Measurements from ENCODE around the gene ST6GALNAC4. TPM values are rescaled to one million over a fixed set of nuclear protein-coding genes. Genes with fewer than 3 reads are reported as not detected.

ST6GALNAC4 gene
- total RNA-seq, 4 donors from 2014 or later = 20.3 to 44.8 (median 35.9) TPM

DNA sequence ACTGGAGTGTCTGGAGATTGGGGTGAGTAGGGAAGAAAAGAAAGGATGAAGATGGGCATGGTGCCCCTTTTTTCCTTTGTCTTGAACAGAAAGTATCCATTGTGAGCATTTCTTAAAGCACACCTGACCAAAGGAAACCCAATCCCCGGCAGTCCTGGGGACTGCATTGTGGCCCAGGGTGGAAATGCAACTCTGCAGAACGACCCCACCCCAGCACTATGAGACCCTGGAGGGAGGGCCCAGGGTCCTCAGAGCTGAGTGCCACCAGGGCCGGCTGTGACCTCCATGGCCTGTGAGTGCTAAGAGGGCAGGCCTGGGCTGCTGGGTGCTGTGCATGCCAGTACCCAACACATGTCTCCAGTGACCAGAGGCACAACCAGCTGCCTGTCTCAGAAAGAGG is 45.4 kb upstream of the ST6GALNAC4 start:
- TF ChIP-seq EP300 (IDR thresholded peaks at IDR 0.05) = no peak
- no peaks in the 10 kb centered on the region for H3K27me3 ChIP-seq
- H3K9me3 ChIP-seq = no peaks in the 10 kb centered on the region
- DNase-seq (ENCODE audit: extremely low spot score) = no peak
- 63% methylated on average over 3 of the region's 3 CpGs for WGBS
- H3K27ac ChIP-seq (replicated peaks in 1 of 4) = peak overlapping the region; percentile 91 to 97 (median 96)
- H3K4me3 ChIP-seq = no peak overlapping the region
- H3K36me3 ChIP-seq = no peaks in the 10 kb centered on the region
- H3K4me1 ChIP-seq = peaks cover 65 to 84% (median 80%) of the 10 kb centered on the region in 4 donors
- intact Hi-C loops (cut with DNase I) = no loop called here

DNA sequence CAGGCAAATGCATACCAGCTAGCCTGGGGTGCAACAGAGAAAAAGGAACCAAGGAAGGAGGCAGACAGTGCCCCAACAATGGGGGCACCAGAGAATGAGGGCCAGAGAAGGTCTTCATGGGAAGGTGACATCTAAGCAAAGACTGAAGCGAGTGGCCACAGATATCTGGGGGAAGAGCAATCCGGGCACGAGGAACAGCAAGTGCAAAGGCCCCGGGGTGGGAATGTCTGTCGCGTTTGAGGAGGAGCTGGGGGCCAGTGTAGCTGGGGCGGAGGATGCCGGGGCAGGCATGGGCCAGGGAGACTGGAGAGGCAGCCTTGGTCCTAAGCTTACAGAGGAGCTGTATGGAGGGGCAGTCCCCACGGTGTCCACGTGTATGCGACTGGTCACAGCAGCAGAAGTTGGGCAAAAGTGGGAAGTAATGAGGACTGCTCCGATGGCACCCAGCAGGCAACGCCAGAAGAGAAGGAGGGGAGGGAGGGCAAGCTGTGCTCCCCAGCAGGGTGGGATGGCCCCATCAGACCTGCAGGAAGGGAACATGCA is 44.8 kb upstream of the ST6GALNAC4 start:
- Histone ChIP-seq H3K4me3 (no peak overlapping the region), H3K36me3 (no peaks in the 10 kb centered on the region), H3K27ac (replicated peaks in 1 of 4) (peak overlapping the region; percentile 91 to 97 (median 96)), H3K27me3 (no peaks in the 10 kb centered on the region), H3K9me3 (no peaks in the 10 kb centered on the region), H3K4me1 (peaks cover 59 to 79% (median 74%) of the 10 kb centered on the region in 4 donors)
- intact Hi-C loops (cut with DNase I) = no loop called here
- WGBS = 86% methylated on average over 13 of the region's 13 CpGs
- TF ChIP-seq, protein P1, sequence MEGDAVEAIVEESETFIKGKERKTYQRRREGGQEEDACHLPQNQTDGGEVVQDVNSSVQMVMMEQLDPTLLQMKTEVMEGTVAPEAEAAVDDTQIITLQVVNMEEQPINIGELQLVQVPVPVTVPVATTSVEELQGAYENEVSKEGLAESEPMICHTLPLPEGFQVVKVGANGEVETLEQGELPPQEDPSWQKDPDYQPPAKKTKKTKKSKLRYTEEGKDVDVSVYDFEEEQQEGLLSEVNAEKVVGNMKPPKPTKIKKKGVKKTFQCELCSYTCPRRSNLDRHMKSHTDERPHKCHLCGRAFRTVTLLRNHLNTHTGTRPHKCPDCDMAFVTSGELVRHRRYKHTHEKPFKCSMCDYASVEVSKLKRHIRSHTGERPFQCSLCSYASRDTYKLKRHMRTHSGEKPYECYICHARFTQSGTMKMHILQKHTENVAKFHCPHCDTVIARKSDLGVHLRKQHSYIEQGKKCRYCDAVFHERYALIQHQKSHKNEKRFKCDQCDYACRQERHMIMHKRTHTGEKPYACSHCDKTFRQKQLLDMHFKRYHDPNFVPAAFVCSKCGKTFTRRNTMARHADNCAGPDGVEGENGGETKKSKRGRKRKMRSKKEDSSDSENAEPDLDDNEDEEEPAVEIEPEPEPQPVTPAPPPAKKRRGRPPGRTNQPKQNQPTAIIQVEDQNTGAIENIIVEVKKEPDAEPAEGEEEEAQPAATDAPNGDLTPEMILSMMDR (IDR thresholded peaks at IDR 0.05) = no peak
- TF ChIP-seq POLR2A (IDR thresholded peaks at IDR 0.05; ENCODE audit: low read depth) (no peak), EP300 (IDR thresholded peaks at IDR 0.05) (no peak), POLR2AphosphoS5 (IDR thresholded peaks at IDR 0.05) (no peak)
- no peak for DNase-seq (ENCODE audit: extremely low spot score)

DNA sequence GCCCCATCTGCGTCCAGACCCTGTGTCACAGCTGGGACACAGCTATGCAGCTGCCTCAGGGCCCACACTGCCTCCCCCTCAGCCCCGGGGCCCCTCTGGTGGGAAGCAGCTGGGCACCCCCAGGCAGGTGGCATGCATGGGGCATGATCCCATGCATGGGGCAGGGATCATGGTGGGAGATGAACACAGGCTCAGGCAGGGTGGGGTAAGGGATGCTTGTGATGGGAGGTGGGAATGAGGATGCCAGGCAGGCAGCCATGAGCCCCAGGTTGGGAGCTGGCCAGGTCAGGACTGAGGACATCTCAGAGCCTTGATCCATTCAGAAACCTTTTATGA is 44.3 kb upstream of the ST6GALNAC4 start:
- TF ChIP-seq, protein P1 (IDR thresholded peaks at IDR 0.05) = no peak
- TF ChIP-seq POLR2AphosphoS5 (IDR thresholded peaks at IDR 0.05) (no peak), EP300 (IDR thresholded peaks at IDR 0.05) (no peak), POLR2A (IDR thresholded peaks at IDR 0.05; ENCODE audit: low read depth) (no peak)
- H3K4me1 ChIP-seq = peaks cover 53 to 79% (median 73%) of the 10 kb centered on the region in 4 donors
- DNase-seq (ENCODE audit: extremely low spot score) = no peak
- no peak overlapping the region for H3K4me3 ChIP-seq
- no peaks in the 10 kb centered on the region for H3K9me3 ChIP-seq
- H3K36me3 ChIP-seq = no peaks in the 10 kb centered on the region
- peak overlapping the region; percentile 91 to 97 (median 96) for H3K27ac ChIP-seq (replicated peaks in 1 of 4)
- 100% methylated on average over 1 of the region's 2 CpGs for WGBS
- intact Hi-C loops (cut with DNase I) = no loop called here
- no peaks in the 10 kb centered on the region for H3K27me3 ChIP-seq

DNA sequence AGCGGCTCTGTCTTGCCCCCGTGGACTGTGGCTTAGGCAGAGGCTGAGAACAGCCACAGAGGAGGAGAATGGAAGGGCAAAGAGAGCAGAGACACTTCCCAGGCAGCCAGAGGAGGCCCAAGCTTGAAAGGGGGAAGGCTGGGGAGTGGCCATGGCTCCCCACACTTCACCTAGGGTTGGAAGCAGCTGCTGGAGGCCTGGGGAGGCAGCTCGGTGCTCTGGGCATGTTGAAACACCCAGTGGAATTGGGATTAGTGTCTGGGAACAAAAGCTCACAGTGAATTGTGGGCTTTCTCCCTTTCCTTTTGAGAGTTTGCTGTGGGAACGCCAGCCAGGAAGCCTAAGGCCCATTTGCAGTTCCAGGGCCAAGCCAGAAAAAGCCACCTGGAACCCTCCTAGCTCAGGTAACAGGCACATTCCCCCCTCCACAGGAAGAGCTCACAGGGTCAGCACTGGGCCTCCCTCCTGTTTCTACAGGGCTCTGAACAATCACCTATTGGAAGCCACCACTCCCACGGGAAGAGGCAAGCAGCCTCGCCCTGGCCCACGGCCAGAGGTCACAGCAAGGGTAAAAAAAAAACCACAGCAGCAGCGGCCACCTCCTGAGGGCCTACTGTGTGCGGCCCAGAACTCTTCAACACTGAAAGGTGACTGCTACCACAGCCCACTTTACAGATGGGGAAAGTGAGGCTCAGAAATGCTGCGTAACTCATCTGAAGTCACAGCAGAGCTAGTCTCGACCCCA is 43.7 kb upstream of the ST6GALNAC4 start:
- TF ChIP-seq EP300 (IDR thresholded peaks at IDR 0.05) = no peak
- no peak for TF ChIP-seq POLR2A (IDR thresholded peaks at IDR 0.05; ENCODE audit: low read depth)
- no peak for TF ChIP-seq POLR2AphosphoS5 (IDR thresholded peaks at IDR 0.05)
- TF ChIP-seq, protein P1 (IDR thresholded peaks at IDR 0.05) = no peak
- no peaks in the 10 kb centered on the region for H3K27me3 ChIP-seq
- no peak for DNase-seq (ENCODE audit: extremely low spot score)
- no peaks in the 10 kb centered on the region for H3K9me3 ChIP-seq
- H3K27ac ChIP-seq (replicated peaks in 1 of 4) = peak overlapping the region; percentile 91 to 97 (median 96)
- peaks cover 52 to 79% (median 73%) of the 10 kb centered on the region in 4 donors for H3K4me1 ChIP-seq
- H3K4me3 ChIP-seq = no peak overlapping the region
- WGBS = 52% methylated on average over 10 of the region's 11 CpGs
- intact Hi-C loops (cut with DNase I) = no loop called here
- H3K36me3 ChIP-seq = no peaks in the 10 kb centered on the region

DNA sequence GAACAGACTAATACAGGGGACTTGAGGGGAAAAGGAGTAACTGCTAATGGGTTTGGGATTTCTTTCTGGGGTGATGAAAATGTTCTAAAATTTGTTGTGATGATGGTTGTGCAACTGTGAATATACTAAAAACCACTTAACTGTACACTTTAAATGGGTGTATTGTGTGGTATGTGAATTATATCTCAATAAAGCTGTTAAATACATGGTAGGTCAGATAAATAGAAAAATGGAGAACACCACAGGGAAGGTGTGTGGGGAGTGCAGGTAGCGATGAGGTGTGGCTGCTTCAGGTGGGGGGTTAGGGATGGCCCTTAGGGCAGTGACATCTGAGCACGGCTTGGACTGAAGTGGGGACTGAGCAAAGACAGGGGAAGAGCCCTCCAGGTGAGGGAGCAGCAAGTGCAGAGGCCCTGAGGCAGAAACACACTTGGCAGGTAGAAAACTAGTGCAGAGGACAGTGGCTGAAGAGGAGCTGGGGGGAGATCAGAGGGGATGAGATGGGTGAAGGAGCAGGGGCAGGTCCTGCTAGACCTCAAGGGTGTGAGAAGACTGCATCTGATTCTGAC is 43.1 kb upstream of the ST6GALNAC4 start:
- Histone ChIP-seq H3K27ac (replicated peaks in 1 of 4) (peak overlapping the region; percentile 91 to 97 (median 96)), H3K9me3 (no peaks in the 10 kb centered on the region), H3K27me3 (no peaks in the 10 kb centered on the region), H3K4me3 (no peak overlapping the region), H3K4me1 (peaks cover 52 to 79% (median 73%) of the 10 kb centered on the region in 4 donors), H3K36me3 (no peaks in the 10 kb centered on the region)
- intact Hi-C loops (cut with DNase I) = no loop called here
- no peak for DNase-seq (ENCODE audit: extremely low spot score)
- TF ChIP-seq, protein P1 (IDR thresholded peaks at IDR 0.05) = no peak
- no peak for TF ChIP-seq POLR2A (IDR thresholded peaks at IDR 0.05; ENCODE audit: low read depth)
- TF ChIP-seq EP300 (IDR thresholded peaks at IDR 0.05) = no peak
- no peak for TF ChIP-seq POLR2AphosphoS5 (IDR thresholded peaks at IDR 0.05)
- WGBS = 84% methylated on average over 2 of the region's 2 CpGs

Data from esophagus muscularis mucosa (tissue), 4 donors.